ENCODE measurements around the gene DSG2. TPM values are rescaled to one million over a fixed set of nuclear protein-coding genes. Genes with fewer than 3 reads are reported as not detected.
"Not testable (repeated sequence)": the region's sequence is repeated elsewhere in the genome, so short reads cannot be mapped to it uniquely, and the experiment has no call there.

Gene DSG2
- total RNA-seq, result 49.6 TPM
- long read RNA-seq, full-length matches to known transcripts, result 54 of 69 reads
- long read RNA-seq, partial matches to known transcripts, result 6 of 69 reads
- long read RNA-seq, other reads (novel, unspliced or antisense), result 9 of 69 reads

- DNase-seq (peak; percentile 88), ATAC-seq (peak; percentile 99)
- intact Hi-C loops (cut with micrococcal nuclease), result no loop called here
Observed at GRCh38 chr18:31497836-31498573, at the start of gene DSG2. DSG2 (plus strand) TSS chr18:31498177; CDS start chr18:31498252, 75 bp downstream.

GRCh38 chr18:31450409-31450808 is 47.6 kb upstream of the DSG2 start:
- intact Hi-C loops (cut with micrococcal nuclease), result no loop called here
- ATAC-seq (no peak), DNase-seq (no peak)

- ATAC-seq (no peak), DNase-seq (no peak)
- intact Hi-C loops (cut with micrococcal nuclease), result no loop called here
Observed at GRCh38 chr18:31451625-31452024, 46.4 kb upstream of the DSG2 start.

DNA sequence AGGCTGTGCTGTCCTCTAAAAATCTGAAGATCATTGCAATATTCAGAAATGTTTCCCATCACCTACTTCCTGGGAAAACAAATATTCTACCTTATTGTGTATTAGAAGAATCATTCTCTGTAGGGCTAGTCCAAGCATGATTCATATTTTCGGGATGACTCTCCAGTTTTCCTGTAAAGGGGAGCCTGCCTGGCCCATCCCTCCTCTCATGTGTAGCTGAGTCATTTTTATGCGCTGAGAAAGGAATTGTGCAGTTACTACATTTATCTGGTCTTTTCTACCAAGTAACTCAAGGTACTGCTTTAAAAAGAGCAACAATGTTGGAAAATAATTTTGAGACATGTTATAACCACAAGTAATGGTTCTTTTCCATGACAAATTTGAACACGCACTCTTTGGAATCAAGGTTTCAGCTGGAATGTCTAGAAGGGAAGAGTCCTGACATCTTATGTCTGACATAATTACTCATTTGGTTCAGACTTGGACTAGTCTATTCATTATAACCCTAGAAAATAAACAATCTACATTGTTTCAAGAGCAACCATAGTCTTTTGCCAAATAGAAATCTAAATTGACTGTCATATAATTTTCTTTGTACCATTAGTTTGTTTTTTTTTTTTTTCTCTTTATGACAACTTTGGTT is 43.8 kb upstream of the DSG2 start:
- no peak for DNase-seq
- ATAC-seq, result no peak
- intact Hi-C loops (cut with micrococcal nuclease), result no loop called here

- intact Hi-C loops (cut with micrococcal nuclease), result no loop called here
- DNase-seq (no peak), ATAC-seq (no peak)
Observed at GRCh38 chr18:31469629-31470028, 28.3 kb upstream of the DSG2 start.

DNA sequence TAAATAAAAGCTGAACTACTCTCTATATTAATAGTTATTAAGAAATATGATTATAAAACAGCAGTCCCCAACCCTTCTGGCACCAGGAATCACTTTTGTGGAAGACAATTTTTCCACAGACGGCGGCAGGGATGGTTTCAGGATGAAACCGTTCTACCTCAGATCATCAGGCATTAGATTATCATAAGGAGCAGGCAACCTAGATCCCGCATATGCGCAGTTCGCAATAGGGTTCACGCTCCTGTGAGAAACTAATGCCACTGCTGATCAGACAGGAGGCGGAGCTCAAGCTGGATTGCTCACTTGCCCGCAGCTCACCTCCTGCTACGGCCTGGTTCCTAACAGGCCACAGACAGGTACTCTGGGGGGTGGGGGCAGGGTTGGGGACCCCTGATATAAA is 19.3 kb upstream of the DSG2 start:
- intact Hi-C loops (cut with micrococcal nuclease), result no loop called here
- no peak for ATAC-seq

GRCh38 chr18:31482051-31482450 is 15.9 kb upstream of the DSG2 start:
- intact Hi-C loops (cut with micrococcal nuclease), result no loop called here
- no peak for DNase-seq
- ATAC-seq, result no peak

More for the DNA sequence above, 19.3 kb upstream of the DSG2 start:
- no peak for DNase-seq

- ATAC-seq (no peak), DNase-seq (no peak)
- intact Hi-C loops (cut with micrococcal nuclease), result no loop called here
Observed at GRCh38 chr18:31483396-31483795, 14.6 kb upstream of the DSG2 start.

DNA sequence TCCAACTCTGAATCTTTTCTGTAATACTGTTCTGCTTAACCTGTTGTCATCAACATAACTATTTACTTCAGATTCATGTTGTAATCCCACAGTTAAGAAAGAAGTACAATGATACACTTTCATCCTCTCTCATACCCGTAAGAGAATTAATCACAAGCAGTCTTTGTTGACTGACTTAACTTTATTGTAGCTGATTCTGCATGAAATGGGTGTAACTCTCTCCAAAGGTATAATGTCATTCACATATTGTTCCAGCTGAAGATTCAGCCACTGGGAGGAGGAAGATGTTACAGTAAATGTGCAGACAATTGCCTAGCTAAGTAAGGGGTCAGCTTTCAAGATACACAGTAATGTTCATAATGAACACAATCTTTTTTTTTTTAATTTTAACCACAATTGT is 13.5 kb upstream of the DSG2 start:
- no peak for DNase-seq
- ATAC-seq, result no peak
- intact Hi-C loops (cut with micrococcal nuclease), result no loop called here

DNA sequence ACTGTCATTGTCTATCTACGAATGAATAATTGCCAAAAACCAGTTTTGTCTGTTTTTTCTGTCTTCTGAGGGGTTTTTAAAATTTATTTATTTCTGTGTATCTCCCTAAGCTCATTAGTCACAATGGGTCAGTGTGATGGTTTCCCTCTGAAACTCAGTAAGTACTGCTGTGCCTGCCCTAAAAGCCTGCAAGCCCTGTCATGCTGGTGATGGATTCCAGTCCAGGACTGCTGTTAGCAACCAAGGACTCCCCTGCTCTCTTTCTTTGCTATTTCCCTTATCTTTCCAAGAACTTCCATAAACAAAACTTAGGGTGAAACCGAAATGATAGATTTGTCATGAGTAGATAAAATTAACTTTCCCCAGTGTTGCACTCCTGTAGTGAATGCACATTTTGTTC is 11.8 kb upstream of the DSG2 start:
- no peak for DNase-seq
- ATAC-seq, result no peak
- intact Hi-C loops (cut with micrococcal nuclease), result no loop called here

- DNase-seq, result no peak
- ATAC-seq, result no peak
- intact Hi-C loops (cut with micrococcal nuclease), result no loop called here
Observed at GRCh38 chr18:31487246-31488015, 10.5 kb upstream of the DSG2 start.

- DNase-seq, result no peak
- intact Hi-C loops (cut with micrococcal nuclease), result no loop called here
- ATAC-seq, result no peak
Observed at GRCh38 chr18:31489311-31489710, 8.7 kb upstream of the DSG2 start.

DNA sequence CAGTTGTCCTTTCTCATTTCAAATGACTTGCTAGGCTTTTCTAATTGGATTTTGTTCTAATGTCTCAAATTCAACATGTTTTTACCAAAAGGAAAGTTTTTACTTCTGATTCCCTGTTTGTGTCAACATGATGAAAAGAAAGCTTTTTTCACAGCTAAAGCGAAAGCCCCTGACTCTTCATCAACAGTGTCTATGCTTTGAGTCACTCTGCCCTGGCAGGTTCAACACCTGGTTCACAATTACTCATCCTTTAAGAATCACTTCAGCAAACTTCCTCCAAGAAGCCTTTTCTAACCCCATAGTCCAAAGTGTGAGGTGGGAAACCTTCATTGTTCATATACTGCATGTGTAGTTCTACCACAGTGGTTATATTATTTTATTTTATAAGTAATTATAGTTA is 7.6 kb upstream of the DSG2 start:
- intact Hi-C loops (cut with micrococcal nuclease), result no loop called here
- no peak for ATAC-seq
- DNase-seq, result no peak

- intact Hi-C loops (cut with micrococcal nuclease), result no loop called here
- DNase-seq (no peak), ATAC-seq (no peak)
Observed at GRCh38 chr18:31490833-31491232, 7.1 kb upstream of the DSG2 start.

DNA sequence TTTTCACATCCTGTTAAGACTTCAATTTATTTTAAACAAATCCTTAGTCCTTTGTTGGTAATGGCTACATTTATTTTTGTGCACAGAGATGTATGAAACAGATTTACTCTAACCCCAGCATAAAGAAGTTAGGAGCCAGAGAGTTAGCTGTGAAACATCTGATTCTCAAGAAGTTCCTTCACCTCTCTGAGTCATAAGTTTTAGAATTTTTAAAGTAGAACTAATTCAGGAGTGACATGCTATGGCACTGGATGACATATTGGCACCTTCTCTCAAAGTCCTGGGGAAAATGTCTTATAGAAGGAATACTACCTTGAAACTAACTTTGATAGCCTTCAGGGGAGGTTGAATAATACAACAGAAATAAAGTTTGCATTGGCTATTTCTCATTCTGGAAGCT is 6.4 kb upstream of the DSG2 start:
- intact Hi-C loops (cut with micrococcal nuclease), result no loop called here
- ATAC-seq, result no peak
- no peak for DNase-seq

DNA sequence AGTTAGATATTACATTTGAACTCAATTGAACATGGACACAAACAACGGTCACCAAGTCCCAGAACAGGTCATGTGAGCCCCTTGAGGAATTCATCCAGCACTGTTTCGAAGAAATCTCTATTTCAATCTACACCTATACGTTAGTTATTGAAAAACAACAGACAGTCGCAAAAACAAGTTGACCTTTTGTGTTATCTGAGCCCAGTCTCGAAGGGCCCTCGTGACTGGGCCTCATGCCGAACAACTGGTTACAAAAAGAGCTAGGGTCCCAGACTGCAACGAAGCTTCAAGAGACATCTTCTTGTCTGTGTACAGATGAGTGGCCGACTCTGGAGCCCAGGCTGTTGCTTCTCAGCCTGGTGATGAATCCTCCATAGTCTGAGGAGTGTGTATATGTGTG is 5.3 kb upstream of the DSG2 start:
- ATAC-seq (no peak), DNase-seq (no peak)
- intact Hi-C loops (cut with micrococcal nuclease), result no loop called here

- no peak for ATAC-seq
- intact Hi-C loops (cut with micrococcal nuclease), result no loop called here
Observed at GRCh38 chr18:31493171-31493570, 4.8 kb upstream of the DSG2 start.

GRCh38 chr18:31493941-31494340 is 4.0 kb upstream of the DSG2 start:
- no peak for DNase-seq
- intact Hi-C loops (cut with micrococcal nuclease), result no loop called here
- ATAC-seq, result no peak

More at GRCh38 chr18:31493171-31493570, 4.8 kb upstream of the DSG2 start:
- no peak for DNase-seq

GRCh38 chr18:31494705-31495244 is 3.2 kb upstream of the DSG2 start:
- DNase-seq; intact Hi-C loops (cut with micrococcal nuclease): not testable (repeated sequence)

GRCh38 chr18:31497404-31497835 is 557 bp upstream of the DSG2 start:
- ATAC-seq (no peak), DNase-seq (peak; percentile 39)
- intact Hi-C loops (cut with micrococcal nuclease), result no loop called here

More at GRCh38 chr18:31494705-31495244, 3.2 kb upstream of the DSG2 start:
- not testable (repeated sequence) for ATAC-seq
